CD8-positive, alpha-beta memory T cell (primary cell): ENCODE results near the gene NKTR. TPM values are rescaled to one million over a fixed set of nuclear protein-coding genes. Genes with fewer than 3 reads are reported as not detected.
A peak's percentile ranks its signal among the peaks of the same experiment; 100 is the strongest.
"Not testable (repeated sequence)": the region's sequence is repeated elsewhere in the genome, so short reads cannot be mapped to it uniquely, and the experiment has no call there.

Experiments
- CTCF ChIA-PET: fragments of 350-600 bp; sonication (Branson Sonifier 250); formaldehyde crosslinking; loops from one replicate; lab custom pipeline; 2021; ENCODE audit warnings: antibody characterized with exemption; lab: Charles Lee
- POLR2A ChIA-PET: fragments of 350-600 bp; sonication (Branson Sonifier 250); formaldehyde crosslinking; loops from one replicate; lab custom pipeline; 2021; ENCODE audit warnings: antibody characterized with exemption; lab: Charles Lee
- DNase-seq, 5 donors: peaks; one replicate each; pipeline versions ENCODE4 v3.0.0 to v3.0.0-alpha.2; 2020 to 2022; ENCODE audit warnings: mixed read lengths in 1 of 5
- H3K27ac ChIP-seq: one replicate; pipeline ENCODE4 v1.7.0; 2013; ENCODE audit warnings: low read depth, mild to moderate bottlenecking, low read length, moderate library complexity
- H3K27me3 ChIP-seq: 2 replicates; pipeline ENCODE4 v1.7.0; 2013; ENCODE audit warnings: low read length, mild to moderate bottlenecking; ENCODE audit not compliant: insufficient read depth, poor library complexity, severe bottlenecking
- H3K36me3 ChIP-seq: 2 replicates; pipeline ENCODE4 v1.7.0; 2013; ENCODE audit warnings: mild to moderate bottlenecking, low read length, moderate library complexity; ENCODE audit not compliant: insufficient read depth
- H3K4me1 ChIP-seq: 2 replicates; pipeline ENCODE4 v1.7.0; 2013; ENCODE audit warnings: mild to moderate bottlenecking, low read length, moderate library complexity; ENCODE audit not compliant: insufficient read depth
- H3K4me3 ChIP-seq: 2 replicates; pipeline ENCODE4 v1.7.0; 2013; ENCODE audit warnings: mild to moderate bottlenecking, low read length
- H3K9me3 ChIP-seq: 2 replicates; pipeline ENCODE4 v1.7.0; 2013; ENCODE audit warnings: mild to moderate bottlenecking, low read length
- H3K27ac Mint-ChIP-seq, 8 donors: one replicate each; pipeline ENCODE4 v1.8.0; 2020 to 2021; ENCODE audit warnings: mixed read lengths in 8 of 8, mild to moderate bottlenecking in 6 of 8, inconsistent platforms in 3 of 8, moderate library complexity in 3 of 8
- H3K27me3 Mint-ChIP-seq, 2 donors: one replicate each; pipeline ENCODE4 v1.8.0; 2020 to 2021; ENCODE audit warnings: mixed read lengths in 2 of 2, mild to moderate bottlenecking in 1 of 2, moderate library complexity in 1 of 2
- H3K36me3 Mint-ChIP-seq, 3 donors: one replicate each; pipeline ENCODE4 v1.8.0; 2020 to 2021; ENCODE audit warnings: mixed read lengths in 3 of 3, inconsistent platforms in 1 of 3, mild to moderate bottlenecking in 1 of 3
- H3K4me1 Mint-ChIP-seq, 3 donors: one replicate each; pipeline ENCODE4 v1.8.0; 2020 to 2021; ENCODE audit warnings: mixed read lengths in 3 of 3, inconsistent platforms in 1 of 3, mild to moderate bottlenecking in 1 of 3
- H3K4me3 Mint-ChIP-seq, 7 donors: one replicate each; pipeline ENCODE4 v1.8.0; 2020 to 2021; ENCODE audit warnings: mixed read lengths in 7 of 7, mild to moderate bottlenecking in 6 of 7, moderate library complexity in 4 of 7, inconsistent platforms in 2 of 7
- H3K9me3 Mint-ChIP-seq, 5 donors: one replicate each; pipeline ENCODE4 v1.8.0; 2020 to 2022; ENCODE audit warnings: mixed read lengths in 5 of 5, mild to moderate bottlenecking in 3 of 5, moderate library complexity in 2 of 5, inconsistent platforms in 1 of 5
- polyA plus RNA-seq: library from polyadenylated mRNA; unstranded; fragments of 300-500 nt; fragmentation: Illumina TruSeq; gene quantifications from one replicate; pipeline ENCODE4 v1.2.3, GENCODE V29; 2021
- total RNA-seq, 2 experiments: library from RNA; stranded (reverse); gene quantifications; one replicate each; pipeline ENCODE4 v1.2.3, GENCODE V29; 2021

NKTR gene
- total and polyA plus RNA-seq, 3 experiments from 2014 or later = 15.8 to 58.2 (median 54.1) TPM

DNA sequence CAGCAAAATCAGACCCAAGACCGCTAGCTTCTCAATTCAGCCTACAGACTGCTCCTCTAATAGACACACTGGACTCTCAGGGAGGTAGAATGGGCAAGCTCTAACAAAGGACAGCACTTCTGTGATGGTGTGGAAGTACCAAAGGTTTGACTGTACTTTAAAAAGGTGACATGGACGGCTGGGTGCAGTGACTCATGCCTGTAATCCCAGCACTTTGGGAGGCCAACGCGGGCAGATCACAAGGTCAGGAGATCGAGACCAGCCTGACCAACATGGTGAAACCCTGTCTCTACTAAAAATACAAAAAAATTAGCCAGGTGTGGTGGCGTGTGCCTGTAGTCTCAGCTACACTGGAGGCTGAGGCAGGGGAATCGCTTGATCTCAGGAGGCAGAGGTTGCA is 3.4 kb upstream of the NKTR start:
- CTCF ChIA-PET = interaction anchor here (1.5 kb wide), 1 partner anchor 95 kb away, joined by 4 read pairs; no protein-coding TSS in a partner anchor
- peak overlapping the region in 1 of 8 donors; percentile 66 for H3K27ac Mint-ChIP-seq

GRCh38 chr3:42600958-42601675 is 631 bp downstream of the NKTR start:
- no peaks in the 10 kb centered on the region for H3K9me3 ChIP-seq
- POLR2A ChIA-PET = interaction anchor here (1.0 to 3.0 kb wide), 10 partner anchors 10 to 99 kb away, joined by 3 to 26 read pairs (median 6); partner anchors contain the start of genes SEC22C, SS18L2 and VIPR1
- H3K36me3 ChIP-seq = no peaks in the 10 kb centered on the region
- Mint-ChIP-seq H3K4me3 (peak overlapping the region; percentile 89 to 98 (median 94)), H3K27me3 (no peaks in the 10 kb centered on the region), H3K36me3 (peaks cover 5 to 42% (median 11%) of the 10 kb centered on the region in 3 donors), H3K4me1 (peaks cover 43 to 56% (median 47%) of the 10 kb centered on the region in 3 donors), H3K9me3 (peaks cover 2 to 6% (median 6%) of the 10 kb centered on the region in 5 donors), H3K27ac (peak overlapping the region; percentile 78 to 97 (median 94))
- peak in 3 of 5 donors; percentile 43 to 50 (median 47) for DNase-seq
- no peaks in the 10 kb centered on the region for H3K27me3 ChIP-seq
- CTCF ChIA-PET = interaction anchor here (0.9 to 2.5 kb wide), 9 partner anchors 8 to 103 kb away, joined by 3 to 8 read pairs (median 4); partner anchors contain the start of genes SEC22C, SS18L2 and VIPR1
- H3K27ac ChIP-seq = peak overlapping the region; percentile 81
- H3K4me1 ChIP-seq = peaks cover 40% of the 10 kb centered on the region
- H3K4me3 ChIP-seq = peak overlapping the region; percentile 92

More for the DNA sequence above, 3.4 kb upstream of the NKTR start:
- Histone ChIP-seq H3K36me3 (peaks cover 14% of the 10 kb centered on the region), H3K4me1 (peaks cover 31% of the 10 kb centered on the region)
- peak overlapping the region in 3 of 7 donors; percentile 28 to 57 (median 41) for H3K4me3 Mint-ChIP-seq
- H3K27me3 Mint-ChIP-seq, H3K27ac ChIP-seq, DNase-seq, H3K27me3 ChIP-seq, POLR2A ChIA-PET, H3K9me3 Mint-ChIP-seq, H3K4me3 ChIP-seq, H3K9me3 ChIP-seq: not testable (repeated sequence)
- peaks cover 35 to 45% (median 43%) of the 10 kb centered on the region in 3 donors for H3K4me1 Mint-ChIP-seq
- peaks cover 1 to 51% (median 7%) of the 10 kb centered on the region in 3 donors for H3K36me3 Mint-ChIP-seq

DNA sequence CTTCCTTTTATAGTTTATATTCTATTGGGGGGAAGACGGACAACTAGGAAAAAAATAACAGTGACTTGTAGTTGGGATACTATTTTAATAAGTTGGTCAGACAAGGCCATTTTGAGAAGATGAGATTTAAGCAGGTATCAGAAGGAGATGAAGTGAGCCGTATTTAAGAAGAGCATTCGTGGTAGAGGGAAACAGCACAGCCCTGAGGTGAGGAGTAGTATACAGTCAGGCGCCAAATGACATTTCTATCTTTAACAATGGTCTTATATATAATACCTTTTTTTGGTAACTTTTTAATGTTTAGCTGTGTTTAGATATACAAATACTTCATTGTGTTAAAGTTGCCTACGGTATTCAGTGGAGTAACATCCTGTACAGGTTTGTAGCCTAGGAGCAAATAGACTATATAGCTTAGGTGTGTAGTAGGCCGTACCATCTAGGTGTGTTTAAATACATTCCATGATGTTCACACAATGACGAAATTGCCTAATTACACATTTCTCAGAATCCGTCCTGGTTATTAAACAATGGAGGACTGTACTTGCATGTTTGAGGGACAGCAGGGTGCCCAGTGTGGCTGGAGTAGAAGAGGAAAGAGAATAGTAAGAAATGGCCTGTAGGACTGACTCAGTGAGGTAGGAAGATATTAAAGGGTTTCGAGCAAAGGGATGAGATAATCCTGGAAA is 1.6 kb downstream of the NKTR start:
- Histone ChIP-seq H3K9me3 (no peaks in the 10 kb centered on the region), H3K36me3 (peaks cover 3% of the 10 kb centered on the region), H3K27me3 (no peaks in the 10 kb centered on the region), H3K4me1 (peaks cover 41% of the 10 kb centered on the region), H3K27ac (peak overlapping the region; percentile 81), H3K4me3 (peak overlapping the region; percentile 92)
- POLR2A ChIA-PET = interaction anchor here (1.0 to 3.0 kb wide), 5 partner anchors 9 to 100 kb away, joined by 3 to 26 read pairs (median 7); partner anchors contain the start of genes SS18L2 and VIPR1
- CTCF ChIA-PET = interaction anchor here (1.0 to 2.5 kb wide), 7 partner anchors 11 to 104 kb away, joined by 3 to 9 read pairs (median 4); partner anchors contain the start of genes SEC22C and SS18L2
- Mint-ChIP-seq H3K4me1 (peaks cover 46 to 63% (median 54%) of the 10 kb centered on the region in 3 donors), H3K27me3 (no peaks in the 10 kb centered on the region), H3K27ac (peak overlapping the region; percentile 78 to 97 (median 92)), H3K4me3 (peak overlapping the region; percentile 89 to 98 (median 94)), H3K9me3 (peaks cover 2 to 6% (median 6%) of the 10 kb centered on the region in 5 donors), H3K36me3 (peaks cover 5 to 39% (median 11%) of the 10 kb centered on the region in 3 donors)
- peak in 1 of 5 donors; percentile 29 for DNase-seq

DNA sequence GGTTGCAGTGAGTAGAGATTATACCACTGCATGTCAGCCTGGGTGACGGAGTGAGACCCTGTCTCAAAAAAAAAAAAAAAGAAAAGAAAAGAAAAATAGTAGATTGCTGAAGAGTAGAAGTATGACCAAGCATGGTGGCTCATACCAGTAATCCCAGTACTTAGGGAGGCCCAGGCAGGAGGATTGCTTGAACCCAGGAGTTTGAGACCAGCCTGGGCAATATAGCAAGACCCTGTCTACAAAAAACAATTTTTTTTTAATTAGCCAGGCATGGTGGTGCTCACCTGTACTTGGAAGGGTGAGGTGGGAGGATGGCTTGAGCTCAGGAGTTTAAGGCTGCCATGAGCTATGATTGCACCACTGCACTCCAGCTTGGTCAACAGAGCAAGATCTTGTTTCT is 2.5 kb downstream of the NKTR start:
- Mint-ChIP-seq H3K4me3 (peak overlapping the region in 1 of 7 donors; percentile 15), H3K36me3 (peaks cover 8 to 46% (median 18%) of the 10 kb centered on the region in 3 donors), H3K27ac (peak overlapping the region in 1 of 8 donors; percentile 69), H3K27me3 (no peaks in the 10 kb centered on the region), H3K9me3 (peaks cover 2 to 6% (median 6%) of the 10 kb centered on the region in 5 donors), H3K4me1 (peaks cover 53 to 71% (median 60%) of the 10 kb centered on the region in 3 donors)
- Histone ChIP-seq H3K36me3 (peaks cover 6% of the 10 kb centered on the region), H3K4me3 (no peak overlapping the region), H3K27me3 (no peaks in the 10 kb centered on the region), H3K27ac (no peak overlapping the region), H3K4me1 (peaks cover 44% of the 10 kb centered on the region), H3K9me3 (no peaks in the 10 kb centered on the region)
- ChIA-PET POLR2A (interaction anchor here (3.0 kb wide), 1 partner anchor 101 kb away, joined by 11 read pairs; the partner anchor contains the start of gene VIPR1), CTCF (interaction anchor here (1.2 to 2.5 kb wide), 5 partner anchors 10 to 55 kb away, joined by 3 to 9 read pairs (median 6); partner anchors contain the start of genes SEC22C and SS18L2)
- DNase-seq = no peak

GRCh38 chr3:42605546-42606173 is 5.2 kb downstream of the NKTR start:
- peaks cover 12 to 62% (median 18%) of the 10 kb centered on the region in 3 donors for H3K36me3 Mint-ChIP-seq
- no peaks in the 10 kb centered on the region for H3K27me3 ChIP-seq
- no peaks in the 10 kb centered on the region for H3K27me3 Mint-ChIP-seq
- no peak for DNase-seq
- no peak overlapping the region for H3K27ac ChIP-seq
- peaks cover 60 to 84% (median 76%) of the 10 kb centered on the region in 3 donors for H3K4me1 Mint-ChIP-seq
- H3K9me3 Mint-ChIP-seq = peaks cover 2 to 6% (median 6%) of the 10 kb centered on the region in 5 donors
- peaks cover 6% of the 10 kb centered on the region for H3K36me3 ChIP-seq
- peaks cover 45% of the 10 kb centered on the region for H3K4me1 ChIP-seq
- POLR2A ChIA-PET = no interaction called here
- H3K4me3 ChIP-seq = no peak overlapping the region
- H3K4me3 Mint-ChIP-seq = peak overlapping the region in 3 of 7 donors; percentile 2 to 23 (median 20)
- peak overlapping the region in 6 of 8 donors; percentile 15 to 74 (median 53) for H3K27ac Mint-ChIP-seq
- no peaks in the 10 kb centered on the region for H3K9me3 ChIP-seq
- CTCF ChIA-PET = interaction anchor here (1.1 kb wide), 1 partner anchor 15 kb away, joined by 3 read pairs; the partner anchor contains the start of gene SS18L2

- ChIA-PET POLR2A (no interaction called here), CTCF (interaction anchor here (1.8 kb wide), 1 partner anchor 8 kb away, joined by 3 read pairs; the partner anchor contains the start of gene NKTR)
- DNase-seq = no peak
- Histone ChIP-seq H3K27me3 (no peaks in the 10 kb centered on the region), H3K27ac (no peak overlapping the region), H3K36me3 (peaks cover 10% of the 10 kb centered on the region), H3K9me3 (no peaks in the 10 kb centered on the region), H3K4me1 (peaks cover 55% of the 10 kb centered on the region), H3K4me3 (no peak overlapping the region)
- H3K36me3 Mint-ChIP-seq = peaks cover 13 to 63% (median 14%) of the 10 kb centered on the region in 3 donors
- H3K27me3 Mint-ChIP-seq = no peaks in the 10 kb centered on the region
- peak overlapping the region in 1 of 7 donors; percentile 12 for H3K4me3 Mint-ChIP-seq
- H3K27ac Mint-ChIP-seq = peak overlapping the region in 6 of 8 donors; percentile 2 to 84 (median 46)
- peaks cover 2 to 6% (median 4%) of the 10 kb centered on the region in 5 donors for H3K9me3 Mint-ChIP-seq
- peaks cover 71 to 94% (median 89%) of the 10 kb centered on the region in 3 donors for H3K4me1 Mint-ChIP-seq
These were observed 8.1 kb downstream of the NKTR start for GRCh38 chr3:42608581-42608980.

DNA sequence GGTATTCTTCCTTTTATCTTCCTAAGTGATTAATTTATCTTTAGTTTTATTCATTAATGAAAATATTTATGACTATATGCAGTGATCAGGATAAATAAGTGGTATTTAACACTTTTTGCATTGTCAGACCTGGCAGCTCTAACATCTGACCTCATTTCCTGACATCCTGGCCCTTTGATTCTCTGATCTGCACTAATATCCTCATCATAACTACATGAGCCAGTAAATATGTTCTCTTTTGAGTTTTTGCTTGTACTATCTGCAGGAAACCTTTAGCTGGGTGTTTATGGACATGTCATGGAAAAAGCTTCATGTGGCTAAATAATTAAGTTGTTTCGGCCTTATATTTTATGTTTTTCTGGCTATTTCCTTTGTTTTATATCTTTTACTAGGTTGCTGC is 10.5 kb downstream of the NKTR start:
- POLR2A ChIA-PET = interaction anchor here (0.9 to 1.1 kb wide), 2 partner anchors 10 to 11 kb away, joined by 3 to 7 read pairs; no protein-coding TSS in a partner anchor
- Mint-ChIP-seq H3K27ac (peak overlapping the region; percentile 26 to 84 (median 71)), H3K4me1 (peaks cover 69 to 91% (median 83%) of the 10 kb centered on the region in 3 donors), H3K27me3 (no peaks in the 10 kb centered on the region), H3K36me3 (peaks cover 7 to 57% (median 13%) of the 10 kb centered on the region in 3 donors), H3K9me3 (no peaks in the 10 kb centered on the region), H3K4me3 (peak overlapping the region in 5 of 7 donors; percentile 0 to 20 (median 6))
- H3K4me3 ChIP-seq = no peak overlapping the region
- peaks cover 51% of the 10 kb centered on the region for H3K4me1 ChIP-seq
- peaks cover 10% of the 10 kb centered on the region for H3K36me3 ChIP-seq
- no peak for DNase-seq
- no peaks in the 10 kb centered on the region for H3K27me3 ChIP-seq
- no peaks in the 10 kb centered on the region for H3K9me3 ChIP-seq
- CTCF ChIA-PET = interaction anchor here (1.3 kb wide), 2 partner anchors 20 to 22 kb away, joined by 3 read pairs; partner anchors contain the start of gene SS18L2
- no peak overlapping the region for H3K27ac ChIP-seq
